Measurements from ENCODE around the gene GTF3C6. TPM values are rescaled to one million over a fixed set of nuclear protein-coding genes. Genes with fewer than 3 reads are reported as not detected.

Gene GTF3C6
- polyA plus RNA-seq, 2 of the 4 experiments (the other 2 are of a cell fraction): 105 to 110 TPM

- no peak for TF ChIP-seq JUNB (IDR thresholded peaks at IDR 0.05)
- no peak for TF ChIP-seq E2F6 (IDR thresholded peaks at IDR 0.05; ENCODE audit: borderline replicate concordance, low read depth)
- TF ChIP-seq USF2 (IDR thresholded peaks at IDR 0.05): no peak
- TF ChIP-seq FOSL2 (IDR thresholded peaks at IDR 0.05): no peak
- TF ChIP-seq FOSL2 (CRISPR knock-in tag; IDR thresholded peaks at IDR 0.05): no peak
- TF ChIP-seq PBX3 (IDR thresholded peaks at IDR 0.05): no peak
- no peak for TF ChIP-seq SMC3 (IDR thresholded peaks at IDR 0.05)
- no peak for TF ChIP-seq ATOH8 (CRISPR knock-in tag; IDR thresholded peaks at IDR 0.05; ENCODE audit: low read depth)
- TF ChIP-seq EHF (CRISPR knock-in tag; IDR thresholded peaks at IDR 0.05): no peak
- no peak for TF ChIP-seq HOXA7 (CRISPR knock-in tag; IDR thresholded peaks at IDR 0.05)
- no peak for TF ChIP-seq ESRRA (IDR thresholded peaks at IDR 0.05; ENCODE audit: borderline replicate concordance, low read length)
- no peak for TF ChIP-seq CHD4 (IDR thresholded peaks at IDR 0.05; ENCODE audit: borderline replicate concordance)
- no peak for TF ChIP-seq MAX (IDR thresholded peaks at IDR 0.05)
- TF ChIP-seq ELK1 (IDR thresholded peaks at IDR 0.05; ENCODE audit: low read depth, low read length): no peak
- TF ChIP-seq RAD21 (conservative IDR thresholded peaks at IDR 0.05 in 1 of 2, IDR thresholded peaks at IDR 0.05 in 1 of 2): no peak
- TF ChIP-seq BHLHE40 (IDR thresholded peaks at IDR 0.05; ENCODE audit: low read depth, low read length): no peak
These were observed 27.7 kb upstream of the GTF3C6 start for GRCh38 chr6:110930781-110931180.

GRCh38 chr6:110933912-110934311, 24.6 kb upstream of the GTF3C6 start:
- H3K9me3 ChIP-seq: no peaks in the 10 kb centered on the region
- ATAC-seq (no peak), DNase-seq (ENCODE audit: low read depth in 1 of 2, low spot score in 1 of 2) (no peak), FAIRE-seq (no peak)
- H3K4me1 ChIP-seq: 0 out of 3 replicates have a peak, but pooled peaks cover 4% of the 10 kb centered on the region
- H3K4me3 ChIP-seq: no peak overlapping the region
- no peak overlapping the region for H3K4me2 ChIP-seq
- ChIA-PET CTCF (interaction anchor here (0.8 kb wide), 1 partner anchor 15 kb away, joined by 4 read pairs; no protein-coding TSS in a partner anchor), POLR2A (interaction anchor here (1.6 kb wide), 1 partner anchor 58 kb away, joined by 3 read pairs; no protein-coding TSS in a partner anchor)
- 79% methylated on average over 2 of the region's 2 CpGs for WGBS (ENCODE audit: missing lambda C conversion rate)
- H3K27ac ChIP-seq: no peak overlapping the region
- no peak for TF ChIP-seq RCOR1 (IDR thresholded peaks at IDR 0.05; ENCODE audit: low read depth, low read length)
- no peak for TF ChIP-seq TP53 (CRISPR knock-in tag; IDR thresholded peaks at IDR 0.05)
- TF ChIP-seq REST (IDR thresholded peaks at IDR 0.05): no peak
- no peak for TF ChIP-seq HES2 (IDR thresholded peaks at IDR 0.05)
- no peak for TF ChIP-seq E2F6 (IDR thresholded peaks at IDR 0.05; ENCODE audit: borderline replicate concordance, low read depth)
- no peak for TF ChIP-seq ZNF302 (CRISPR knock-in tag; IDR thresholded peaks at IDR 0.05)
- TF ChIP-seq HMGXB4 (CRISPR knock-in tag; IDR thresholded peaks at IDR 0.05; ENCODE audit: borderline replicate concordance): no peak
- no peak for TF ChIP-seq CTCF (IDR thresholded peaks at IDR 0.05)

More at GRCh38 chr6:110930781-110931180, 27.7 kb upstream of the GTF3C6 start:
- ChIA-PET POLR2A (no interaction called here), CTCF (interaction anchor here (0.6 kb wide), 1 partner anchor 20 kb away, joined by 3 read pairs; no protein-coding TSS in a partner anchor)
- no peak for ATAC-seq
- FAIRE-seq: no peak
- H3K4me3 ChIP-seq: no peak overlapping the region
- no peaks in the 10 kb centered on the region for H3K4me1 ChIP-seq
- no peaks in the 10 kb centered on the region for H3K9me3 ChIP-seq
- 72% methylated on average over 3 of the region's 3 CpGs for WGBS (ENCODE audit: missing lambda C conversion rate)
- no peak for DNase-seq (ENCODE audit: low read depth in 1 of 2, low spot score in 1 of 2)
- H3K4me2 ChIP-seq: no peak overlapping the region
- H3K27ac ChIP-seq: no peak overlapping the region
